ENCODE data around the gene TIAM1. TPM values are rescaled to one million over a fixed set of nuclear protein-coding genes. Genes with fewer than 3 reads are reported as not detected.

The TIAM1 gene
- total RNA-seq, 1 donor from 2014 or later, result 3.8 TPM

DNA sequence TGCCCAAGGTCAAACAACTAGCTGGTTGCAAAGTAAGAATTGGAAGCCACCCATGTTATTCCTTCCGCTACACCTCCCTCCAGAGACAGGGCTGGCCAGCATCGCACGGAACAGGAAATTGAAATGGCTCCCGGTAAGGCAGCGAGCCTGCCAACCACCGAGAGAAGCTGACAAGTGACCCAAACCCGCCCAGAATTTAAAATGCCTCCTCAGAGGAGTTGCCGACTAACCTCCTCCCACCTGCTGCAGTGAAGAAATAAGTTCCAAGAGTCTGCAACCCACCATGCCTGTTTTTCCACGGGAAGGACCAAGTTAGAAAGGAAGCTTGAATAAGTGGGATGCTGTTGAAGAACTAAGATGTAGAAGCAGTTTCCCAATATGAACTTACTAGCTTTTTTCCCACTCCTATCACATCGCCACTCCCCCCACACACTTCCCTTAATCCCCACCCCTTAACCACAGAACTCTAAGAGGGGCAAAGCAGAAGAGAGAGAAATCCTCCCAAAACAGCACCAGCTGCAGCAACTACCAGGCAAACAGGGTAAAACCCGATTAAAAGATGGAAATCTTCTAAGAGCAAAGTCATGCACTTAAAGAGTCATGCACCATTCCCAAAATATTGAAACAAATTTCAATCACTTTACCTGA lies 78.6 kb downstream of the TIAM1 start:
- DNase-seq (ENCODE audit: missing footprints), result no peak
- intact Hi-C loops (cut with DNase I), result no loop called here
- ATAC-seq, result peak; percentile 86

DNA sequence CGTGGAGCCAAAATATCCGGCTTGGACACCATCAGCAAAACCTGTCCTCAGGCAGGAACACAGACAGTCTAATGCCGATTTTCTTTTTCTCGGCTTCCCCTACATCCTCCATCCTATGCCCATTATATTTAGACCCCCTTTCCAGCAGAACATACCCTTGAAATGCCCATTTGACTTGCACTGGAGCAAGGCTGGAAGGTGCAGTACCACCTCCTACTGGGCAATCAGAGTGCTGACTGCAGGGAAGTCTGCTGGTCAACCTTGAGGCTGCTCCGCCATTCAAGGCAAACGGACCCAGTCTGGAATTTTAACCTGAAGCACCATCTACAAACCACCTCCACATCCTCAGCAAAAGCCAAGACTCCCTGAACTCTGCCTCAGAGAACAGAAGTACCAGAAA lies 79.5 kb downstream of the TIAM1 start:
- ATAC-seq, result no peak
- DNase-seq (ENCODE audit: missing footprints), result no peak
- intact Hi-C loops (cut with DNase I), result no loop called here

DNA sequence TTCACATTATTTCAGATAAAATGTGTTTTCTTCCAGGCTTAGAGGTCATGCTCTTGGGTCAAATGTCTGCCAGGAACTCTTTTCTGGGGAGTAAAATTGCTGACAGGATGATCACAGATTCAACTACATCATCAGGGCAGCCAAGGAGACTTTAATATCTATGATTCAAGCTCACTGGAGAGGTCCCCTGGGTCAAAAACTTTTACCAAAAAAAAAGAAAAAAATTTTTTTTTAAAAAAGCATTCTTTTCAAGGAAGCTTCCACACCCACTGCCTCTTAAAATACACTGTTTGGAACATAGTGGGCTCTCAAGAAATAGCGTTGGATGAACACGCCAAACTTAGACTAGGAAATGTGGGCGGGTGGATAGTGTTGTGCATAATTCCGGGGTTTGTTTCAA lies 81.3 kb downstream of the TIAM1 start:
- no peak for DNase-seq (ENCODE audit: missing footprints)
- peak; percentile 51 for ATAC-seq
- intact Hi-C loops (cut with DNase I), result no loop called here

DNA sequence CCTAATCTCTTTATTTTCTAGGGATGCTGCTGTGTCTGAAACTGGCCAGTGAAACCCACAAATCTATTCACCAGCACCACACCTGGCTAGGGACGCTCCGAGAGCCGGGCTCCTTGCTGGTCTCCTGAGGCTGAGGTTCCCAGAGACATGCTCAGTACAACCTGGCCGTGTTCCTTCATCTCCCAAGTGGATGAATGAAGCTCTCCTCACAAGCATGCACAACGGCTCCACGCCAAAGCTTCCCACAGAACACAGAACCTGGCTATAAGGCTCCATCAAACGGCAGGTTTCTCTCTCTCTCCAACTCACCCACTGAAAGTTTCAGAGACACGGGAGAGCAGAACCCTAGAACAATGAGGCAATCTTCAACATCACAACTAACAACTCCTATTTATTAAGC lies 82.3 kb downstream of the TIAM1 start:
- intact Hi-C loops (cut with DNase I), result no loop called here
- ATAC-seq, result no peak
- DNase-seq (ENCODE audit: missing footprints), result no peak

DNA sequence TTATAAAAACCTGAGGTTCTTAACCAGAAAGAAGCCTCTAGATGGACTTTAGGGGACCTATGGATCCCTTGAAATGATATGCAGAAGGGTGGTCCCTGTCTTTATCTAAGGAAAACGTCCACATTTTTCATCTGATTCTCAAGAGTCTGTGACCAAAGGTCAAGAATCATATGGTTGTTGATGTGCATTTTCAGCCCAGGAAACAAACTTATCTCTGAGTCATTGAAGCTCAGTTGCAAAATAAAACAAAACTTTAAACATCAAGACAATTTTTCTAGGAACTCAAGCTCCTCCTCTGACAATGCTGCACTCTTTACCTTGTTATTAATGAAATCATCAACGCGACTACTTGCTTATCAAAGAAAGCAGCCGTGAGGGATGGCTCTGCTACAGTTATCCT lies 83.3 kb downstream of the TIAM1 start:
- intact Hi-C loops (cut with DNase I), result no loop called here
- no peak for ATAC-seq
- no peak for DNase-seq (ENCODE audit: missing footprints)

DNA sequence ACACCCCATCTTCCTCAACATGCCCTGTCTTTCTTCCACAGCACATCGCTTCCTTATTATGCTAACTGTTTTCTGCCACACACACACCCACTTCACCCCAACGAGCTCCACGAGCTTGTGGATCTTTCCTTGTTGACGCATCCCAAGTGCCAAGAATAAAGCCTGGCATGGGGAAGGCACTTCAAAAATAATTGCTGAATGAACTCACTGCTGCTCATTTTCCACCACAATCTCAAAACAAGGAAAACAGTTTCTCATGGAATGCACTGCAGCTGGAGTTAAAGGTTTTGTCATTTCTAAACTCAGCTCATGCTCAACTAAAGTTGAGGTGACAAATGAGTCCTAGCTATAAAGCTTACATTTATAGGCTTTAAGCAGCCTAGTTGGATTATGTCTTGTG lies 86.0 kb downstream of the TIAM1 start:
- DNase-seq (ENCODE audit: missing footprints) (no peak), ATAC-seq (no peak)
- intact Hi-C loops (cut with DNase I), result no loop called here

DNA sequence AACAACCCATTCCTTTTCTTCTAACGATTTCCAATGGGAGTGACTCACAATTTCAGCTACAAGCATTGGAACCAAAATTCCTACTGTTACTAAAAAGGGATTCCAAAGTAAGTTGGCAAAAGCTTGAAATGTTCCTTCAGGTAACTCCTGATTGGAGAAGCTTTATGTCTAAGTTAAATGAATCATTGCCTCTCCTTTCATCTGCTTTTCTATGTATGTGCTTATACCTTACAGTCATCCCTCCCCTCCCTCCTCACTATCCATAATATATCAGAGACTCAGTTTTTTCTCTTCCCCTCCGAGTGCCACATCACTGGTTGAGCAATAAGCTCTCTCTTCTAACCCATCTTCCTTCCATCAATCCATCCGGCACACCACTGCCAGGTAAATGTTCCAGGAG lies 86.8 kb downstream of the TIAM1 start:
- ATAC-seq (no peak), DNase-seq (ENCODE audit: missing footprints) (no peak)
- intact Hi-C loops (cut with DNase I), result no loop called here

DNA sequence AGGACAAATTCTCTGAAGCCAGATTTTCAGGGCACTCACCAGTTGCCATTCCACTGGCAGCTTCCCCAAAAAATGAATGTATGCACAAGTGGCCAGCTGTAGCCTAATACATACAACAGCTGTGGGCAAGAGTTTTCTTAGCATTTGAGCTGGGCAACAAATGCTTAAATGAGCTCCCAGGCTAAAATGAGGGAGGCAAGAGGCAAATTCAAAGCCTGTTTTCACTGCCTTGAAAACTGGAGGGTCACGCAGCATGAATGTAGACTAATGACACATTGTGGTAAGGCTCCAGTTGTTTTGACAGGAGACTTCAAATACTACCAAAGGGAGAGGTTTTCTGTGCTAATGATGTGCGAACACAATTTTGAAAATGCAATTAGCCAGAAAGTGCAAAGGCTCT lies 88.2 kb downstream of the TIAM1 start:
- no peak for ATAC-seq
- intact Hi-C loops (cut with DNase I), result no loop called here
- DNase-seq (ENCODE audit: missing footprints), result no peak

DNA sequence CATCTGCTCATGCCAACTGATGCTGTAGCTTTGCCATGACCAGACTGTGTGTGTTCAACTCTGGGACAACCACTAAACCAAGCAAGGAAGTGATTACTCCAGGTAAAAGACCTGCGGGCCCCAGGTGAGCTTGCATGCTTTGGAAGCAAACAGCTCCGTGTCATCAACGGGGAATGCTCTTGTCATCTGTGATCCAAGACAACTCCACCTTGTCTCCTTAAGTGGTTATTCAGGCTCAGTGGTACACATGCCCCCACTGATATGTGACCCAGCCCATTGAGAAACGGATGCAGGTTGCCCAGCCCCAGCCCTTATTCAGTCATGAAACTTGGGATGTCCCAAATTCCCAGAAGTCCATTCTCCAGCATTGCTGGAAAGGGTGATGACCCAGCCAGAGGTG lies 89.0 kb downstream of the TIAM1 start:
- intact Hi-C loops (cut with DNase I), result no loop called here

DNA sequence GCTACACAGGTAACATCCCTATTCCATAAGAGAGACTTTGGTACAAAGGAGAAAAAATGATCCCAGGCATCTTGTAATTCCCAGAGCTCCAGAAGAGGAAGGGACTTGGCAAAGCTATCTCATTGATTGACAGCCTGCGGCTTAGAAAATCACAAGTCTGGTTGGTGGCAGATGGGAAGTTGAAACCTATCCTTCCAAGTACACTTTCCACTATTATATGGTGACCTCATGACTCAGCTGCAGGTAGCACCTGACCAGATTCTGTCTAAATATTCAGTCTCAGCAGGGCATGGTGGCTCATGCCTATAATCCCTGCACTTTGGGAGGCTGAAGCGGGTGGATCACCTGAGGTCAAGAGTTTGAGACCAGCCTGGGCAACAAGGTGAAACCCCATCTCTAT lies 89.9 kb downstream of the TIAM1 start:
- ATAC-seq, result no peak
- no peak for DNase-seq (ENCODE audit: missing footprints)
- intact Hi-C loops (cut with DNase I), result no loop called here

More for the DNA sequence above, 89.0 kb downstream of the TIAM1 start:
- DNase-seq (ENCODE audit: missing footprints) (no peak), ATAC-seq (no peak)

DNA sequence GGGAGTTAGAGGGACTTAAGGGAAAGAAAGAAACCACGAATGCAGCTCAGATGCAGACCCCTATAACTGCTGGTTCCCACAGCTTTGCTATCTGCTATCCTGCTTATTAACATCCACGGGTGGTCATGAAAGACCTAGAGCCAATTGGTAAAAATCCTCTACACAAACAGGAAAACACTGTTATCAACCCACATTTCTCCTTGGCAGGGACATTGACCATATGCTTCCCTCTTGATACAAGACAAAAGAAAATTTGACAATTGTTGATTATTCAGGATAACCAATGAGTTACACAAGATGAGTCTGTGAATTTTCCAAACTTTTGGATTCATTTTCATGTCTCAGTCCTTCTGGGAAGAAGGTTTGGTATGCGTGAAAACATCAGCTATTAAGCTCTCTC lies 90.4 kb downstream of the TIAM1 start:
- ATAC-seq, result no peak
- intact Hi-C loops (cut with DNase I), result no loop called here
- DNase-seq (ENCODE audit: missing footprints), result no peak

DNA sequence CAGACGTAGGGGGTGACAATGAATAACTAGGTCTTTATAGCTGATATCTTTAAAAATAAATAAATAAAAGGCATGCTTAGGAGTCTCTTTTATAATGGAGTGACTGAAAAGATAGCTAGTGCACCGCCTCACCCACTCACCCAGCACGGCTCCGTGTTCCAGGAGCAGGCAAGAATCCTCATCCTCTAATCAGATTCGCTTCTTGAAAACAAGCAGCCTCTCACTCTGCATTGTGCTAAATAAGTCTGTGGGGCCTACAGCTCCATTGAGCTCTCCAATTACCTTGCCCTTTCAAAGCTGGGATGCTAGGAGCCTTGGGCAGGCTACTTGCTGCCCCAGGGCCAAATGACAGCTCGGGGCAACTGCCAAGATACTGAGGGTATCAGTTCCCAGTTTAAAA lies 91.5 kb downstream of the TIAM1 start:
- intact Hi-C loops (cut with DNase I), result no loop called here
- ATAC-seq, result no peak

DNA sequence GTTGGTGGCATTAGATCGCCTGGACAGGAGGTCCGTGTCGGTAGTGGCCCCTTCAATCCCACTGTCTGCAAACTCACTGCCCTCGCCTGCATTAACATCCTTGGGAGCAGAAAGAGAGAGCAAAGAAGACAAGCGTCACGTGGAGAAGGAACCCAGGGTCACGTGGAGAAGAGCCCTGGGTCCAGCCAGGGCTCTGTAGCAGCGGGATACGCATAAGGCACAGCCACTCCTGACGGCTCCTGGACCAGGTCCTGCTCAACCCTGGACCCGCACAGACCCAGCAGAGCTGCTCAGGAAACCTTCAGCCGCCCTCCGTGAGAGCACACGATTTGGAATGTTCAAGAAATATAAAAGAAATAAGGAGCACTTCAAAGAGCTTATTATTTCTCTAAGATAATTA lies 92.0 kb downstream of the TIAM1 start:
- DNase-seq (ENCODE audit: missing footprints), result no peak
- intact Hi-C loops (cut with DNase I), result no loop called here
- no peak for ATAC-seq

More for the DNA sequence above, 91.5 kb downstream of the TIAM1 start:
- no peak for DNase-seq (ENCODE audit: missing footprints)

DNA sequence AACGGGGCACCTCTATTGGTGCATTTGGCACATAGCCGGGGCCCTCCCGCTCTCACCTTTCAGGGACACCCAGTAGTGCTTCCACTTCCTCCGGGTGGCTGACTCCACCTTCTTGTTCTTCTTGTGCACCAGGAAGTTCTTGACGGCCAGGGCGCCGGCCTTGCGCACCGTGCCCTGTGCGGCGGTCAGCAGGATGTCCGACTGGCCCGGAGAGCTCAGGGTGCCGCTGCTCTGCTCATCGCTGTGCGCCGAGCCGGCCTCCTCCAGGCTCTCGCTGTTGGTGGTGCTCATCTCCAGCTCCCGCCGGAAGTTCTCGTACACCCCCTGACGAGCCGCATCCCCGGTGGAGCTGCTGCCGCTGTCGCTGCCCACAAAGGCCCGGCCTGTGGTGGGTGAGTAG lies 92.4 kb downstream of the TIAM1 start:
- intact Hi-C loops (cut with DNase I), result no loop called here
- no peak for ATAC-seq
- DNase-seq (ENCODE audit: missing footprints), result no peak

DNA sequence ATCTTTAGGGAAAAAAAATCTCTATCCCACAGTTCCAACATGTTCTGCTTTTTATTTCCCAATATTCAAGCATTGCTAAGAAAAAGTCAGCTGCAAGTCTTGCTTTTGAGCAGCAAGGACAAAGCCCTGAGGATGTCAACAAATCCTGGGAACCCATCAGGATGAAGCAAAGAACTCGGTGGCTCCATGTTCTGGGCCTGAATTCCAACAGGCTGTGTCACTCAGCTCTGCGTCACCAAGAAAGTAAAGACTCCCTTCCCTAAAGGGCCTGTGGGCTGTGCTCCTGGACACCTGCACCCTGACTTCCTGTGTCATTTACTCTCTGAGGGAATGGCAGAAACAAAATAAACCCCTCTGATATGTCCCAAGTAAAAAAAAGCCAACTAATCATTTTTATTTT lies 95.5 kb downstream of the TIAM1 start:
- no peak for ATAC-seq
- intact Hi-C loops (cut with DNase I), result no loop called here

DNA sequence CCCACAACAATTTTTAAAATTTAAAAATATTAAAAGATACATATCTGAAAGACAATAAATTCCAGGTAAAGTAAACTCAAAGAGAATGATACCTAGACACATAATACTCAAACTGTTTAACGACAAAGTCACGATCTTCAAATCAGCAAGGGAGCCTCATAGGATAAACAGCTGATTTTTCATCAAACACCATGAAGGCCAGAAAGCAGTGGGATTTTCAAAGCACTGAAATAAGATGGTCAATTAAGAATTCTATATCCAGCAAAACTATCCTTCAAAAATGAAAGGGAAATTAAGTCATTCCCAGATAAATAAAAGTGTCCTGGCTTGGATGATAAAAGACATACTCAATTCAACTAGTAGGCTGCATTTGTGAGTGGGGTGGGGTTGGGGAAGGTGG lies 100.5 kb downstream of the TIAM1 start:
- ATAC-seq (no peak), DNase-seq (ENCODE audit: missing footprints) (no peak)
- intact Hi-C loops (cut with DNase I), result no loop called here

More for the DNA sequence above, 95.5 kb downstream of the TIAM1 start:
- no peak for DNase-seq (ENCODE audit: missing footprints)

DNA sequence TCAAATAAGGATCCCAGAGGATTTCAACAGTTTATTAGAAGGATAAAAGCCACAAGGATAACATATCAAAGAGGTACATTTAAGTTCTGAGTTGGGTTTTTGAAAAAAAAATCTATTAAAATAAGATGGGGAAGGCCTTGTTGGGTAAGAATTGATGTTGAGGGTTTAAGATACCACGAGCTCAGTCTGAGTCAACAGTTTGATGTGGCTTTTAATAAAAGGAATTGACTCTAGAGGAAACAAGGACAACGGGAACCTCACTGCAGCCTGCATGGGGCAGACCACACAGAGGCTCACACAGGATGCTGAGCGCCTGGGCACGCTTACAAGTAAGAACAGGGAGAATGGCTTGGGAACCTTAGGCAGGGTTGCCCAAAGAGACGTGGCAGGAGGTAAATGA lies 107.5 kb downstream of the TIAM1 start:
- DNase-seq (ENCODE audit: missing footprints) (no peak), ATAC-seq (no peak)
- intact Hi-C loops (cut with DNase I), result no loop called here

DNA sequence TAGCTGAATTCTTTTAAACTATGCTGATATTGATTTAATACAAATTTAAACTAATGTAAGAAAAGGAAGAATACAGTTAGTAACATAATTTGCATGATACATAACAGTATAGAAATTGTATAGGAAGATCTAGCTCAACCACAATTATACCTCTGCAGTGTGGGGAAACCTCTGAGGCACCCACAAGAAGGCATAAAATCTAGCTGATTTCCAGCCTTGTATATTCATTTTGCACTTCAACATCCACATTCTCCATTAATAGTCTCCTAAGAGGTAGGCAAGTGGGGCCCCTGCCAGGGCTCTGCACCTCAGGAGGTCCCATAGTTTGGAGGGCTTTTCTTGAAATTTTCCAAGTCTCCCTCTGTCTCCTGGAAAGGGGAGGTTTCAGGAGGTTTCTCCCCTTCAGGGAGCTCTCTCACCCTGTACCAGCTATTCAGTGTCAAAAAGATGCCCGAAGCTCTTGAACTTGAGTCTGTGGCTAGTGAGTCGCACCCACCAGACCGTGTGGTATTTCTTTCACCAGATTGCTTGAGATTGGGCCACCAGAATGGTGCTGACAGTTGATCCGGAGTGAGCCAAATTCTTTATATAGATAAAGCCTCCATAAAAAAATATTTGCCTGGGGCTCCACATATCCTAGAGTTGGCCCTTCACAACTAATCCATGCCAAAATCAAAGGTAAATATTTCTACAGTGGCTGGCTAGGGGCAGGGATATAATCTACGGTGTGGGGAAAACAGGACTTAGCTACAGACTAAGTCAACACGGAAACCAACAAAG lies 108.2 kb downstream of the TIAM1 start:
- intact Hi-C loops (cut with DNase I), result no loop called here

DNA sequence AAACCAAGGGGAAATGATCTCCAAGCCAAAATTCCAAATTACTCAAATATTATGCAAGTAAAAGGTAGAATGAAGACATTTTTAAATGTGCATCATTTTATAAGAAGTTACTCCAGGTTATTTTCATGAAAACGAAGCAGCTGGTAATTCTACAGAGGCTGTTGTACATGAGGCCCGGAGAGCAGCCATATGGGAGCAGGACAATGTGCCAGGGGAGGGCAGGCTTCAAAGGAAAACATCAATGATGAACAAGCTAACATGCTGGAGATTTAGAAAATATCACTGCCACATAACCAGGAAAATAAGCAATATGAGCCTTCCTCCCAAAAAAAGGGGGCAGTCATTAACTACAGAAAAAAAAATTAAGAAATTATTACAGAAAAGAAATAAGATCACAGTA lies 109.1 kb downstream of the TIAM1 start:
- no peak for ATAC-seq
- no peak for DNase-seq (ENCODE audit: missing footprints)
- intact Hi-C loops (cut with DNase I), result no loop called here

More for the DNA sequence above, 108.2 kb downstream of the TIAM1 start:
- no peak for ATAC-seq
- DNase-seq (ENCODE audit: missing footprints), result no peak

DNA sequence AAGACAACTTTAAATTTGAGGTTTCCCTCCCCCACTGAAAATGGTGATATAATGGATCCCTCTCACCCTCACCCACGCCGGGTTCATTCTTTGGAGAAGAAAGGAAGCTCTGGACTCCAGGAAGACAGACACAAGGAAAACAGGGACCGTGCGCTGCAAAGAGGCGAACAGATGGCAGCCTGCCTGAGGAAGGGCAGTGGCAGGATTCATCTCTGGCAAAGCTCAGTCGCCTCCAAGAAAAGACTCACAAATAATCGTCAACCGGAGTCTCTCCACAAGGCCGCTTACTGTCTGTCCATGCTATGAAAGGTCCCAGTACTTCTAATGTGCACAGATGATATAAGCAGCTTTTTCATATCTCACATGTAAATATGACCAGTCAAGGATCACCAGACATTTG lies 110.3 kb downstream of the TIAM1 start:
- ATAC-seq (no peak), DNase-seq (ENCODE audit: missing footprints) (no peak)
- intact Hi-C loops (cut with DNase I), result no loop called here

DNA sequence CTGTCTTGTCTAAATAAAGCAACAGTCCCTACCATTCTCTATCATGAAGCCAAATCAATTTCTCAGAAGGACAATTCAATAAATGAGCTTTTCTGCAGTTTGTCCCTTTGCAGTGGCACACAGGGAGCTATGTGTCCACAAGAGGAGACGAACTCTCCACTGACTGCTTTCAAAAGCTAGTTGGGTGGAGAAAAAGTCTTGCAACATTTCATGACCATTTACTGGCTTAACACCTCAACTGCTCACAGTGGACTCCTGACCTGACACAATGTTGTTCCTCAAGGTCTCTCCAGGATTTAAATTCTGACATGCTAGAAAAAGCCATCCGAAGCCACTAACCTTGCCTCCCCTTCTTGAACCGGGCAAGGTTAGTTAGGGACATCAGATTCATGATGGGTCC lies 111.7 kb downstream of the TIAM1 start:
- intact Hi-C loops (cut with DNase I), result no loop called here
- ATAC-seq, result no peak
- no peak for DNase-seq (ENCODE audit: missing footprints)
